Astrocyte (in vitro differentiated cells and primary cell): ENCODE measurements around the gene MCUR1. TPM values are rescaled to one million over a fixed set of nuclear protein-coding genes. Genes with fewer than 3 reads are reported as not detected.
"Not testable (repeated sequence)": the region's sequence is repeated elsewhere in the genome, so short reads cannot be mapped to it uniquely, and the experiment has no call there.

Source experiments
- DNase-seq: peaks from one replicate; pipeline ENCODE4 v3.0.0-alpha.2; 2010; ENCODE audit warnings: low read depth
- FAIRE-seq: peaks from 2 replicates; lab custom pipeline; 2011; peaks lifted over from hg19 to GRCh38; lab: Jason Lieb, UNC
- H2AFZ ChIP-seq: 2 replicates; pipeline ENCODE4 v1.6.0; 2012; ENCODE audit warnings: low read depth, low read length, inconsistent platforms
- H3K27ac ChIP-seq: 2 replicates; pipeline ENCODE4 v1.5.1; 2011; ENCODE audit warnings: low read depth, low read length, inconsistent platforms
- H3K27me3 ChIP-seq: 2 replicates; pipeline ENCODE4 v1.6.0; 2011; ENCODE audit warnings: low read length, inconsistent platforms; ENCODE audit not compliant: insufficient read depth
- H3K36me3 ChIP-seq: 2 replicates; pipeline ENCODE4 v1.5.1; 2011; ENCODE audit warnings: low read length, inconsistent platforms; ENCODE audit not compliant: insufficient read depth
- H3K4me1 ChIP-seq: 2 replicates; pipeline ENCODE4 v1.5.1; 2011; ENCODE audit warnings: low read length, inconsistent platforms; ENCODE audit not compliant: insufficient read depth
- H3K4me2 ChIP-seq: 2 replicates; pipeline ENCODE4 v1.6.0; 2012; ENCODE audit warnings: low read length, inconsistent platforms
- H3K4me3 ChIP-seq: 2 replicates; pipeline ENCODE4 v1.5.1; 2011; ENCODE audit warnings: low read depth, mild to moderate bottlenecking, low read length, inconsistent platforms; ENCODE audit not compliant: insufficient read depth
- H3K79me2 ChIP-seq: 2 replicates; pipeline ENCODE4 v1.6.0; 2012; ENCODE audit warnings: mild to moderate bottlenecking, low read length, inconsistent platforms; ENCODE audit not compliant: insufficient read depth
- H3K9ac ChIP-seq: 2 replicates; pipeline ENCODE4 v1.6.0; 2012; ENCODE audit warnings: mild to moderate bottlenecking, low read length, inconsistent platforms
- H3K9me3 ChIP-seq: 2 replicates; pipeline ENCODE4 v1.5.1; 2012; ENCODE audit warnings: low read depth, mild to moderate bottlenecking, low read length, inconsistent platforms; ENCODE audit not compliant: insufficient read depth
- H4K20me1 ChIP-seq: 2 replicates; pipeline ENCODE4 v1.6.0; 2012; ENCODE audit warnings: low read length, inconsistent platforms; ENCODE audit not compliant: insufficient read depth
- H3K27ac Mint-ChIP-seq: one replicate; pipeline ENCODE4 v1.8.0; 2021; ENCODE audit warnings: mild to moderate bottlenecking, mixed read lengths; ENCODE audit not compliant: unreplicated experiment
- H3K27me3 Mint-ChIP-seq: one replicate; pipeline ENCODE4 v1.8.0; 2021; ENCODE audit warnings: low read depth, mixed read lengths; ENCODE audit not compliant: unreplicated experiment
- H3K36me3 Mint-ChIP-seq: one replicate; pipeline ENCODE4 v1.8.0; 2021; ENCODE audit warnings: low read depth, mixed read lengths; ENCODE audit not compliant: unreplicated experiment
- H3K4me1 Mint-ChIP-seq: one replicate; pipeline ENCODE4 v1.8.0; 2021; ENCODE audit warnings: low read depth, mixed read lengths; ENCODE audit not compliant: unreplicated experiment
- H3K4me3 Mint-ChIP-seq: one replicate; pipeline ENCODE4 v1.8.0; 2021; ENCODE audit warnings: mild to moderate bottlenecking, moderate library complexity, mixed read lengths; ENCODE audit not compliant: unreplicated experiment
- H3K9me3 Mint-ChIP-seq: one replicate; pipeline ENCODE4 v1.8.0; 2021; ENCODE audit warnings: mild to moderate bottlenecking, mixed read lengths; ENCODE audit not compliant: unreplicated experiment
- CTCF ChIP-seq: IDR thresholded peaks from 2 replicates; pipeline ENCODE4 v1.5.1; 2011; ENCODE audit warnings: low read depth, mild to moderate bottlenecking, inconsistent platforms, low read length, moderate library complexity; ENCODE audit not compliant: insufficient read depth
- EZH2 ChIP-seq: IDR thresholded peaks from 2 replicates; pipeline ENCODE4 v1.6.1; 2012; ENCODE audit warnings: mild to moderate bottlenecking, low read length, inconsistent platforms; ENCODE audit not compliant: insufficient read depth
- total RNA-seq: library from RNA; stranded (reverse); gene quantifications from 2 replicates; pipeline ENCODE4 v1.2.1, GENCODE V29; 2021

Gene MCUR1
- total RNA-seq, 1 donor from 2014 or later = 21.5 TPM

GRCh38 chr6:13851803-13852202 lies 37.4 kb upstream of the MCUR1 start:
- Histone ChIP-seq H3K4me1 (no peaks in the 10 kb centered on the region), H3K9me3 (no peaks in the 10 kb centered on the region), H3K79me2 (no peaks in the 10 kb centered on the region), H3K4me2 (no peak overlapping the region), H3K27ac (no peak overlapping the region), H3K27me3 (no peaks in the 10 kb centered on the region), H4K20me1 (no peaks in the 10 kb centered on the region), H3K36me3 (no peaks in the 10 kb centered on the region), H3K4me3 (no peak overlapping the region), H3K9ac (no peak overlapping the region), H2AFZ (no peak overlapping the region)
- peaks cover 7% of the 10 kb centered on the region for H3K4me1 Mint-ChIP-seq
- DNase-seq (no peak), FAIRE-seq (no peak)
- no peak overlapping the region for H3K27ac Mint-ChIP-seq
- H3K27me3 Mint-ChIP-seq = peaks cover 4% of the 10 kb centered on the region
- no peaks in the 10 kb centered on the region for H3K36me3 Mint-ChIP-seq
- no peak for TF ChIP-seq CTCF
- TF ChIP-seq EZH2 = no peak
- peaks cover 2% of the 10 kb centered on the region for H3K9me3 Mint-ChIP-seq
- no peak overlapping the region for H3K4me3 Mint-ChIP-seq

- H3K36me3 Mint-ChIP-seq = no peaks in the 10 kb centered on the region
- no peak overlapping the region for H2AFZ ChIP-seq
- FAIRE-seq = no peak
These were observed 37.0 kb upstream of the MCUR1 start for GRCh38 chr6:13851330-13851729.

GRCh38 chr6:13850690-13851089 lies 36.3 kb upstream of the MCUR1 start:
- H3K9me3 ChIP-seq, H3K36me3 Mint-ChIP-seq, H3K9ac ChIP-seq, H3K4me1 Mint-ChIP-seq, H3K4me1 ChIP-seq, H3K36me3 ChIP-seq, H3K27me3 ChIP-seq, H4K20me1 ChIP-seq, H3K9me3 Mint-ChIP-seq, H3K27ac ChIP-seq, H2AFZ ChIP-seq, H3K27ac Mint-ChIP-seq, H3K4me3 ChIP-seq, FAIRE-seq, DNase-seq, H3K79me2 ChIP-seq, H3K4me3 Mint-ChIP-seq, H3K27me3 Mint-ChIP-seq, H3K4me2 ChIP-seq: not testable (repeated sequence)

More at GRCh38 chr6:13851330-13851729, 37.0 kb upstream of the MCUR1 start:
- Histone ChIP-seq H3K27me3 (no peaks in the 10 kb centered on the region), H4K20me1 (no peaks in the 10 kb centered on the region), H3K79me2 (no peaks in the 10 kb centered on the region), H3K27ac (no peak overlapping the region), H3K36me3 (no peaks in the 10 kb centered on the region), H3K9ac (no peak overlapping the region), H3K4me3 (no peak overlapping the region), H3K4me1 (no peaks in the 10 kb centered on the region), H3K4me2 (no peak overlapping the region), H3K9me3 (no peaks in the 10 kb centered on the region)
- H3K4me3 Mint-ChIP-seq = no peak overlapping the region
- peaks cover 2% of the 10 kb centered on the region for H3K9me3 Mint-ChIP-seq
- H3K27me3 Mint-ChIP-seq = peaks cover 4% of the 10 kb centered on the region
- DNase-seq = no peak
- H3K27ac Mint-ChIP-seq = no peak overlapping the region
- TF ChIP-seq EZH2 = no peak
- no peak for TF ChIP-seq CTCF
- peaks cover 7% of the 10 kb centered on the region for H3K4me1 Mint-ChIP-seq
